ENCODE data around the gene ROBO1. TPM values are rescaled to one million over a fixed set of nuclear protein-coding genes. Genes with fewer than 3 reads are reported as not detected.
"Not testable (repeated sequence)": the region's sequence is repeated elsewhere in the genome, so short reads cannot be mapped to it uniquely, and the experiment has no call there.

Gene ROBO1
- total RNA-seq, 1 donor from 2014 or later: 0.64 TPM

- no peak for DNase-seq (ENCODE audit: low read depth in 2 of 2)
These were observed 389.7 kb downstream of the ROBO1 start for GRCh38 chr3:79378064-79378463.

GRCh38 chr3:79369306-79369705 lies 398.5 kb downstream of the ROBO1 start:
- no peak for DNase-seq (ENCODE audit: low read depth in 2 of 2)

- no peak for DNase-seq (ENCODE audit: low read depth in 2 of 2)
These were observed 399.4 kb downstream of the ROBO1 start for GRCh38 chr3:79368403-79368802.

GRCh38 chr3:79367803-79368202 lies 400.0 kb downstream of the ROBO1 start:
- no peak for DNase-seq (ENCODE audit: low read depth in 2 of 2)

- DNase-seq (ENCODE audit: low read depth in 2 of 2): peak in 1 of 2 donors; percentile 1
These were observed 400.7 kb downstream of the ROBO1 start for GRCh38 chr3:79367066-79367465.

GRCh38 chr3:79366414-79366813 lies 401.4 kb downstream of the ROBO1 start:
- DNase-seq (ENCODE audit: low read depth in 2 of 2): no peak

GRCh38 chr3:79364784-79365183 lies 403.0 kb downstream of the ROBO1 start:
- no peak for DNase-seq (ENCODE audit: low read depth in 2 of 2)

- no peak for DNase-seq (ENCODE audit: low read depth in 2 of 2)
These were observed 405.1 kb downstream of the ROBO1 start for GRCh38 chr3:79362571-79363270.

GRCh38 chr3:79361748-79362378 lies 405.9 kb downstream of the ROBO1 start:
- DNase-seq (ENCODE audit: low read depth in 2 of 2): peak in 1 of 2 donors; percentile 32

GRCh38 chr3:79358327-79358726 lies 409.5 kb downstream of the ROBO1 start:
- DNase-seq (ENCODE audit: low read depth in 2 of 2): no peak

GRCh38 chr3:79354179-79354688 lies 413.6 kb downstream of the ROBO1 start:
- no peak for DNase-seq (ENCODE audit: low read depth in 2 of 2)

- DNase-seq (ENCODE audit: low read depth in 2 of 2): no peak
These were observed 416.1 kb downstream of the ROBO1 start for GRCh38 chr3:79351699-79352098.

GRCh38 chr3:79344876-79345871 lies 422.6 kb downstream of the ROBO1 start:
- no peak for DNase-seq (ENCODE audit: low read depth in 2 of 2)

GRCh38 chr3:79341961-79342360 lies 425.8 kb downstream of the ROBO1 start:
- no peak for DNase-seq (ENCODE audit: low read depth in 2 of 2)

- no peak for DNase-seq (ENCODE audit: low read depth in 2 of 2)
These were observed 428.0 kb downstream of the ROBO1 start for GRCh38 chr3:79339846-79340245.

- no peak for DNase-seq (ENCODE audit: low read depth in 2 of 2)
These were observed 430.0 kb downstream of the ROBO1 start for GRCh38 chr3:79337798-79338197.

- no peak for DNase-seq (ENCODE audit: low read depth in 2 of 2)
These were observed 438.6 kb downstream of the ROBO1 start for GRCh38 chr3:79329154-79329553.

GRCh38 chr3:79326642-79327041 lies 441.2 kb downstream of the ROBO1 start:
- DNase-seq (ENCODE audit: low read depth in 2 of 2): no peak

GRCh38 chr3:79325833-79326383 lies 441.9 kb downstream of the ROBO1 start:
- not testable (repeated sequence) for DNase-seq (ENCODE audit: low read depth in 2 of 2)

- no peak for DNase-seq (ENCODE audit: low read depth in 2 of 2)
These were observed 450.0 kb downstream of the ROBO1 start for GRCh38 chr3:79317551-79318518.

All from dermis microvascular lymphatic vessel endothelial cell (primary cell).